A549 (cell line): Measurements from ENCODE around the gene C4orf33. TPM values are rescaled to one million over a fixed set of nuclear protein-coding genes. Genes with fewer than 3 reads are reported as not detected.

Experiments used
- ATAC-seq, 2 experiments: fragments of 200-7000 bp in 1 of 2; fragments of >200 bp in 1 of 2; cut with Nextera tagmentation in 1 of 2; cut with Tn5 transposase in 1 of 2; 3 replicates each; pipeline versions ENCODE4 v1.8.0 to v1.9.1; 2018 to 2020; ENCODE audit warnings: mild to moderate bottlenecking in 1 of 2, moderate library complexity in 1 of 2
- CTCF ChIA-PET: fragments of 300-600 bp; sonication (Branson Sonifier 250); formaldehyde crosslinking; extraction: SDS; loops from one replicate; lab custom pipeline; 2021; ENCODE audit warnings: antibody characterized with exemption, inconsistent platforms; lab: Yijun Ruan, JAX
- POLR2A ChIA-PET: fragments of 350-600 bp; formaldehyde crosslinking; extraction: SDS; loops from one replicate; lab custom pipeline; 2021; ENCODE audit warnings: antibody characterized with exemption, inconsistent platforms; lab: Yijun Ruan, JAX
- DNase-seq, 2 experiments: peaks; one replicate each; pipeline versions ENCODE4 v3.0.0 to v3.0.0-alpha.2; 2011 to 2016; ENCODE audit warnings: low read depth in 1 of 2, low spot score in 1 of 2
- FAIRE-seq: peaks from 2 replicates; lab custom pipeline; 2011; peaks lifted over from hg19 to GRCh38; lab: Jason Lieb, UNC
- H3K27ac ChIP-seq, 2 experiments: fragments of >200 bp; sonication (Bioruptor Twin); formaldehyde crosslinking; 3 replicates each; pipeline ENCODE4 v1.5.1; 2016 to 2017
- H3K4me1 ChIP-seq: fragments of >200 bp; sonication (Bioruptor Twin); formaldehyde crosslinking; 3 replicates; pipeline ENCODE4 v1.6.1; 2016
- H3K4me2 ChIP-seq: fragments of >200 bp; sonication (Bioruptor Twin); formaldehyde crosslinking; 3 replicates; pipeline ENCODE4 v1.6.1; 2016
- H3K4me3 ChIP-seq: fragments of >200 bp; sonication (Bioruptor Twin); formaldehyde crosslinking; 3 replicates; pipeline ENCODE4 v1.5.1; 2016
- H3K9me3 ChIP-seq: fragments of >200 bp; sonication (Bioruptor Twin); formaldehyde crosslinking; 3 replicates; pipeline ENCODE4 v1.6.1; 2016
- BHLHE40 ChIP-seq: IDR thresholded peaks from 2 replicates; pipeline ENCODE4 v1.6.1; 2012; ENCODE audit warnings: low read depth, low read length, inconsistent platforms
- CBX2 ChIP-seq: fragments of 200-600 bp; sonication (generic); IDR thresholded peaks from 2 replicates; pipeline ENCODE4 v1.6.1; 2016; ENCODE audit warnings: low read depth, mild to moderate bottlenecking, borderline replicate concordance
- CEBPB ChIP-seq, 2 experiments: fragments of >200 bp in 1 of 2; sonication (Bioruptor Twin) in 1 of 2; formaldehyde crosslinking in 1 of 2; IDR thresholded peaks; 2 replicates each; pipeline ENCODE4 v1.6.1; 2012 to 2016
- CHD4 ChIP-seq: fragments of 200-600 bp; sonication (generic); IDR thresholded peaks from 2 replicates; pipeline ENCODE4 v1.6.1; 2016; ENCODE audit warnings: antibody characterized with exemption, mild to moderate bottlenecking, borderline replicate concordance
- EHF ChIP-seq: fragments of 250-450 bp; sonication (Bioruptor Pico); IDR thresholded peaks from 2 replicates; pipeline ENCODE4 v1.5.0; 2020; ENCODE audit warnings: mild to moderate bottlenecking
- EHMT2 ChIP-seq: fragments of 200-600 bp; sonication (generic); IDR thresholded peaks from 2 replicates; pipeline ENCODE4 v1.6.1; 2016; ENCODE audit warnings: antibody characterized with exemption, low read depth, mild to moderate bottlenecking, moderate library complexity
- EP300 ChIP-seq, 2 experiments: fragments of >200 bp; sonication (Bioruptor Twin); formaldehyde crosslinking; IDR thresholded peaks; 2 replicates in 1 of 2; 3 replicates in 1 of 2; pipeline ENCODE4 v1.6.1; 2016 to 2017
- ESRRA ChIP-seq: fragments of 150-350 bp; IDR thresholded peaks from 2 replicates; pipeline ENCODE4 v1.6.1; 2014; ENCODE audit warnings: mild to moderate bottlenecking, low read length, borderline replicate concordance
- FOSL2 ChIP-seq, 2 experiments: fragments of 450-650 bp in 1 of 2; fragments of >200 bp in 1 of 2; sonication (Bioruptor Twin) in 1 of 2; formaldehyde crosslinking; IDR thresholded peaks; 2 replicates each; pipeline versions ENCODE4 v1.5.0 to v1.6.1; 2016 to 2020; ENCODE audit warnings: mild to moderate bottlenecking in 1 of 2, moderate library complexity in 1 of 2
- HDAC2 ChIP-seq: fragments of 200-600 bp; sonication (generic); IDR thresholded peaks from 2 replicates; pipeline ENCODE4 v1.6.1; 2016
- HEYL ChIP-seq: fragments of 250-450 bp; sonication (Bioruptor Pico); IDR thresholded peaks from 2 replicates; pipeline ENCODE4 v1.8.0; 2021; ENCODE audit warnings: mild to moderate bottlenecking, moderate library complexity
- HOXA7 ChIP-seq: fragments of 250-450 bp; sonication (Bioruptor Pico); IDR thresholded peaks from 2 replicates; pipeline ENCODE4 v1.5.0; 2020; ENCODE audit warnings: mild to moderate bottlenecking, moderate library complexity
- HOXB5 ChIP-seq: fragments of 250-450 bp; sonication (Bioruptor Pico); IDR thresholded peaks from 2 replicates; pipeline ENCODE4 v1.5.0; 2020; ENCODE audit warnings: mild to moderate bottlenecking, moderate library complexity
- JUN ChIP-seq, 2 experiments: fragments of >200 bp; sonication (Bioruptor Twin); formaldehyde crosslinking; IDR thresholded peaks; 2 replicates in 1 of 2; 3 replicates in 1 of 2; pipeline ENCODE4 v1.6.1; 2016 to 2017
- MAZ ChIP-seq: fragments of 150-350 bp; IDR thresholded peaks from 2 replicates; pipeline ENCODE4 v1.6.1; 2014; ENCODE audit warnings: antibody characterized with exemption, low read depth, low read length, borderline replicate concordance
- NFE2L2 ChIP-seq: fragments of 150-350 bp; conservative IDR thresholded peaks from 2 replicates; pipeline ENCODE4 v1.6.1; 2014; ENCODE audit warnings: low read length
- NR3C1 ChIP-seq: fragments of >200 bp; sonication (Bioruptor Twin); formaldehyde crosslinking; IDR thresholded peaks from 3 replicates; pipeline ENCODE4 v1.6.1; 2017
- PBX3 ChIP-seq: IDR thresholded peaks from 2 replicates; pipeline ENCODE4 v1.6.1; 2012
- PHF8 ChIP-seq: fragments of 200-600 bp; sonication (generic); IDR thresholded peaks from 2 replicates; pipeline ENCODE4 v1.6.1; 2016; ENCODE audit warnings: low read depth, mild to moderate bottlenecking, antibody characterized with exemption, moderate library complexity, borderline replicate concordance
- POLR2AphosphoS2 ChIP-seq: conservative IDR thresholded peaks from 2 replicates; pipeline ENCODE4 v1.6.1; 2012; ENCODE audit warnings: low read length, improper control_type of control experiment, inconsistent platforms
- REST ChIP-seq: fragments of 200-600 bp; sonication (generic); IDR thresholded peaks from 2 replicates; pipeline ENCODE4 v1.6.1; 2016; ENCODE audit warnings: antibody characterized with exemption, mild to moderate bottlenecking, moderate library complexity
- RNF2 ChIP-seq: fragments of 200-600 bp; sonication (generic); IDR thresholded peaks from 2 replicates; pipeline ENCODE4 v1.6.1; 2016; ENCODE audit warnings: low read depth, mild to moderate bottlenecking, antibody characterized with exemption, moderate library complexity, borderline replicate concordance
- TFCP2L1 ChIP-seq: fragments of 250-450 bp; sonication (Bioruptor Pico); IDR thresholded peaks from 2 replicates; pipeline ENCODE4 v1.5.0; 2021; ENCODE audit warnings: mild to moderate bottlenecking
- ZFP36 ChIP-seq: fragments of 450-650 bp; IDR thresholded peaks from 2 replicates; pipeline ENCODE4 v1.6.1; 2014; ENCODE audit warnings: borderline replicate concordance; ENCODE audit not compliant: partially characterized antibody
- ZNF302 ChIP-seq: fragments of 250-450 bp; sonication (Bioruptor Pico); IDR thresholded peaks from 2 replicates; pipeline ENCODE4 v1.9.0; 2021; ENCODE audit warnings: inconsistent platforms, mild to moderate bottlenecking, moderate library complexity
- ZSCAN20 ChIP-seq: fragments of 250-450 bp; sonication (Bioruptor Pico); IDR thresholded peaks from 2 replicates; pipeline ENCODE4 v1.8.0; 2022; ENCODE audit warnings: mild to moderate bottlenecking, moderate library complexity
- WGBS: methylation state at CpG from one replicate; pipeline ENCODE4 v1.1.6; 2017; ENCODE audit errors: missing lambda C conversion rate; 5-methylcytosine and 5-hydroxymethylcytosine counted together
- polyA plus RNA-seq, 4 experiments: library from polyadenylated mRNA; depleted of rRNA in 3 of 4; stranded (reverse); fragments of >200 nt; fragmentation: RNase III in 1 of 4; extraction: RNeasy Plus Mini Kit Qiagen cat#74134 plus additional on column Dnase treatment in 1 of 4; gene quantifications; 2 replicates in 3 of 4; 3 replicates in 1 of 4; pipeline ENCODE4 v1.2.3, GENCODE V29; 2011 to 2017

The C4orf33 gene
- polyA plus RNA-seq, 2 of the 4 experiments (the other 2 are of a cell fraction) = 8.6 to 18.8 TPM

GRCh38 chr4:129059028-129059427 is 36.9 kb upstream of the C4orf33 start (continued):
- TF ChIP-seq EHMT2 = no peak
- TF ChIP-seq CEBPB (IDR thresholded peaks at IDR 0.05) = no peak

- DNase-seq (no peak), ATAC-seq (no peak), FAIRE-seq (no peak)
- Histone ChIP-seq H3K9me3 (peaks cover 38% of the 10 kb centered on the region), H3K4me1 (no peaks in the 10 kb centered on the region), H3K4me3 (no peak overlapping the region), H3K4me2 (no peak overlapping the region), H3K27ac (no peak overlapping the region)
- POLR2A ChIA-PET = no interaction called here
- WGBS = 88% methylated on average over 3 of the region's 3 CpGs
- TF ChIP-seq ZNF302 (no peak), RNF2 (no peak), NFE2L2 (no peak), CEBPB (IDR thresholded peaks at IDR 0.05) (no peak), CBX2 (no peak), TFCP2L1 (no peak), ZSCAN20 (CRISPR knock-in tag) (no peak), REST (no peak), HOXA7 (no peak), HEYL (CRISPR knock-in tag) (no peak), JUN (IDR thresholded peaks at IDR 0.05) (no peak), CHD4 (no peak), FOSL2 (IDR thresholded peaks at IDR 0.05) (no peak), FOSL2 (CRISPR knock-in tag; IDR thresholded peaks at IDR 0.05) (no peak), POLR2AphosphoS2 (no peak), NR3C1 (no peak)
- CTCF ChIA-PET = no interaction called here
These were observed 33.4 kb upstream of the C4orf33 start for GRCh38 chr4:129062580-129062979.

- Histone ChIP-seq H3K4me2 (no peak overlapping the region), H3K4me1 (no peaks in the 10 kb centered on the region), H3K27ac (no peak overlapping the region), H3K4me3 (no peak overlapping the region), H3K9me3 (peaks cover 38% of the 10 kb centered on the region)
- FAIRE-seq (no peak), DNase-seq (no peak), ATAC-seq (no peak)
- CTCF ChIA-PET = interaction anchor here (1.5 kb wide), 1 partner anchor 22 kb away, joined by 3 read pairs; no protein-coding TSS in a partner anchor
- TF ChIP-seq NFE2L2 (no peak), HOXB5 (CRISPR knock-in tag) (no peak), PHF8 (no peak), EP300 (IDR thresholded peaks at IDR 0.05) (no peak), HDAC2 (no peak), BHLHE40 (no peak), PBX3 (no peak), REST (no peak), ZFP36 (no peak), POLR2AphosphoS2 (no peak), ZSCAN20 (CRISPR knock-in tag) (no peak), EHF (CRISPR knock-in tag) (no peak), ESRRA (no peak), MAZ (no peak)
- POLR2A ChIA-PET = no interaction called here
- 72% methylated on average over 2 of the region's 2 CpGs for WGBS
These were observed 32.3 kb upstream of the C4orf33 start for GRCh38 chr4:129063640-129064039.
